NCI-H460 (cell line): ENCODE results near the gene MCTP2. TPM values are rescaled to one million over a fixed set of nuclear protein-coding genes. Genes with fewer than 3 reads are reported as not detected.

Experiments used
- DNase-seq: peaks from one replicate; pipeline ENCODE4 v3.0.0-alpha.2; 2016; ENCODE audit warnings: low read depth; ENCODE audit errors: extremely low read depth
- total RNA-seq: library from RNA; depleted of rRNA; stranded (reverse); fragments of >200 nt; shearing (Covaris generic); gene quantifications from 2 replicates; pipeline ENCODE4 v1.2.3, GENCODE V29; 2014

The MCTP2 gene
- total RNA-seq, 1 experiment from 2014 or later, result 0.45 TPM

- DNase-seq, result no peak
These were observed 28.5 kb downstream of the MCTP2 start for GRCh38 chr15:94259863-94260262.

- DNase-seq, result no peak
These were observed 30.8 kb downstream of the MCTP2 start for GRCh38 chr15:94262201-94262600.

GRCh38 chr15:94263341-94264273, 32.2 kb downstream of the MCTP2 start:
- DNase-seq, result no peak

GRCh38 chr15:94265009-94265408, 33.6 kb downstream of the MCTP2 start:
- DNase-seq, result no peak

- no peak for DNase-seq
These were observed 34.6 kb downstream of the MCTP2 start for GRCh38 chr15:94265982-94266381.

- no peak for DNase-seq
These were observed 35.4 kb downstream of the MCTP2 start for GRCh38 chr15:94266789-94267188.

- no peak for DNase-seq
These were observed 38.6 kb downstream of the MCTP2 start for GRCh38 chr15:94269954-94270353.

- DNase-seq, result no peak
These were observed 39.2 kb downstream of the MCTP2 start for GRCh38 chr15:94270570-94270969.

- no peak for DNase-seq
These were observed 41.0 kb downstream of the MCTP2 start for GRCh38 chr15:94272251-94272898.

GRCh38 chr15:94273826-94274225, 42.5 kb downstream of the MCTP2 start:
- no peak for DNase-seq

GRCh38 chr15:94274745-94275144, 43.4 kb downstream of the MCTP2 start:
- DNase-seq, result no peak

- no peak for DNase-seq
These were observed 46.1 kb downstream of the MCTP2 start for GRCh38 chr15:94277485-94277884.

- no peak for DNase-seq
These were observed 48.4 kb downstream of the MCTP2 start for GRCh38 chr15:94279736-94280135.

- DNase-seq, result no peak
These were observed 48.9 kb downstream of the MCTP2 start for GRCh38 chr15:94280301-94280700.

- DNase-seq, result no peak
These were observed 51.2 kb downstream of the MCTP2 start for GRCh38 chr15:94282269-94283250.

- DNase-seq, result no peak
These were observed 55.2 kb downstream of the MCTP2 start for GRCh38 chr15:94286583-94286982.

GRCh38 chr15:94287794-94288246, 56.5 kb downstream of the MCTP2 start:
- no peak for DNase-seq

- no peak for DNase-seq
These were observed 59.4 kb downstream of the MCTP2 start for GRCh38 chr15:94290730-94291129.

- DNase-seq, result no peak
These were observed 62.3 kb downstream of the MCTP2 start for GRCh38 chr15:94293411-94294402.
